Vagina (tissue), 2 donors: ENCODE results near the gene CBLL1. TPM values are rescaled to one million over a fixed set of nuclear protein-coding genes. Genes with fewer than 3 reads are reported as not detected.

Source experiments
- DNase-seq, 2 donors: peaks; one replicate each; pipeline ENCODE4 v3.0.0-alpha.2; 2017; ENCODE audit errors: extremely low spot score in 2 of 2
- H3K27ac ChIP-seq: fragments of 200-600 bp; sonication (generic); one replicate; pipeline ENCODE4 v1.5.1; 2019
- H3K27me3 ChIP-seq: fragments of 200-600 bp; sonication (generic); one replicate; pipeline ENCODE4 v1.5.1; 2019
- H3K36me3 ChIP-seq, 2 donors: fragments of 200-600 bp; sonication (generic); one replicate each; pipeline ENCODE4 v1.5.1; 2017 to 2019
- H3K4me1 ChIP-seq: fragments of 200-600 bp; sonication (generic); one replicate; pipeline ENCODE4 v1.5.1; 2019
- H3K4me3 ChIP-seq, 2 donors: fragments of 200-600 bp; sonication (generic); 1 replicate in 1 of 2; 2 replicates in 1 of 2; pipeline ENCODE4 v1.5.1; 2016 to 2019
- H3K9me3 ChIP-seq: fragments of 200-600 bp; sonication (generic); one replicate; pipeline ENCODE4 v1.5.1; 2019
- CTCF ChIP-seq, 3 experiments: fragments of 450-650 bp in 2 of 3; fragments of 200-600 bp in 1 of 3; sonication (generic) in 1 of 3; IDR thresholded peaks; one replicate each; pipeline ENCODE4 v1.5.1; 2017 to 2019; ENCODE audit warnings: antibody characterized with exemption in 3 of 3, mild to moderate bottlenecking in 2 of 3, moderate library complexity in 2 of 3
- POLR2A ChIP-seq, 2 donors: fragments of 450-650 bp; IDR thresholded peaks; one replicate each; pipeline ENCODE4 v1.6.1; 2017; ENCODE audit warnings: antibody characterized with exemption in 2 of 2, mild to moderate bottlenecking in 2 of 2, moderate library complexity in 2 of 2
- POLR2AphosphoS5 ChIP-seq, 2 donors: sonication (generic); formaldehyde crosslinking; IDR thresholded peaks; one replicate each; pipeline ENCODE4 v1.9.0; 2017; ENCODE audit warnings: antibody characterized with exemption in 2 of 2, mild to moderate bottlenecking in 2 of 2, low read depth in 1 of 2; ENCODE audit not compliant: insufficient read depth in 1 of 2
- intact Hi-C: fragments of 100-400 bp; cut with DNase I; formaldehyde crosslinking; loops from one replicate; pipeline ENCODE4 v1.15.1; 2023
- total RNA-seq: library from RNA; depleted of rRNA; stranded (reverse); fragments of >200 nt; gene quantifications from one replicate; pipeline ENCODE4 v1.2.3, GENCODE V29; 2016

CBLL1 gene
- 24.1 TPM for total RNA-seq

- DNase-seq: peak in 1 of 2 donors; percentile 96
- H3K9me3 ChIP-seq: no peaks in the 10 kb centered on the region
- peak within 1 kb of the TSS; percentile 91 for H3K27ac ChIP-seq
- H3K4me3 ChIP-seq: peak within 1 kb of the TSS; percentile 72 to 94
- no peaks in the 10 kb centered on the region for H3K27me3 ChIP-seq
- intact Hi-C loops: no loop called here
- TF ChIP-seq CTCF (IDR thresholded peaks at IDR 0.05) (peak; percentile 27 to 66 (median 63)), POLR2AphosphoS5 (IDR thresholded peaks at IDR 0.05; ENCODE audit: insufficient read depth in 1 of 2, low read depth in 1 of 2) (peak; percentile 90 to 97), POLR2A (IDR thresholded peaks at IDR 0.05) (peak in 1 of 2 donors; percentile 28)
- peaks cover 47% of the 10 kb centered on the region for H3K4me1 ChIP-seq
- peaks cover 0 to 2% of the 10 kb centered on the region in 2 donors for H3K36me3 ChIP-seq
Observed at GRCh38 chr7:107743567-107744344, at the start of gene CBLL1. CBLL1 (plus strand) TSS chr7:107744142; CDS start chr7:107744164, 22 bp downstream.

- no peak overlapping the region for H3K27ac ChIP-seq
Observed at GRCh38 chr7:107694386-107694785, 49.6 kb upstream of the CBLL1 start.

GRCh38 chr7:107696330-107696946, 47.5 kb upstream of the CBLL1 start:
- intact Hi-C loops: no loop called here
- peak overlapping the region; percentile 30 for H3K27ac ChIP-seq
- no peak for DNase-seq

More at GRCh38 chr7:107694386-107694785, 49.6 kb upstream of the CBLL1 start:
- Histone ChIP-seq H3K27me3 (no peaks in the 10 kb centered on the region), H3K4me1 (peaks cover 5% of the 10 kb centered on the region), H3K36me3 (no peaks in the 10 kb centered on the region), H3K4me3 (no peak overlapping the region), H3K9me3 (no peaks in the 10 kb centered on the region)
- TF ChIP-seq CTCF (IDR thresholded peaks at IDR 0.05): no peak
- no peak for TF ChIP-seq POLR2A (IDR thresholded peaks at IDR 0.05)
- TF ChIP-seq POLR2AphosphoS5 (IDR thresholded peaks at IDR 0.05; ENCODE audit: insufficient read depth in 1 of 2, low read depth in 1 of 2): no peak
- intact Hi-C loops: no loop called here
- DNase-seq: no peak

GRCh38 chr7:107697321-107698049, 46.5 kb upstream of the CBLL1 start:
- intact Hi-C loops: no loop called here
- Histone ChIP-seq H3K9me3 (no peaks in the 10 kb centered on the region), H3K27ac (peak overlapping the region; percentile 30), H3K4me1 (peaks cover 5% of the 10 kb centered on the region), H3K4me3 (no peak overlapping the region), H3K36me3 (no peaks in the 10 kb centered on the region), H3K27me3 (no peaks in the 10 kb centered on the region)
- no peak for TF ChIP-seq POLR2AphosphoS5 (IDR thresholded peaks at IDR 0.05; ENCODE audit: insufficient read depth in 1 of 2, low read depth in 1 of 2)
- no peak for DNase-seq

More at GRCh38 chr7:107696330-107696946, 47.5 kb upstream of the CBLL1 start:
- no peak overlapping the region for H3K4me3 ChIP-seq
- no peaks in the 10 kb centered on the region for H3K27me3 ChIP-seq
- no peaks in the 10 kb centered on the region for H3K36me3 ChIP-seq
- peaks cover 5% of the 10 kb centered on the region for H3K4me1 ChIP-seq
- no peak for TF ChIP-seq POLR2A (IDR thresholded peaks at IDR 0.05)
- no peak for TF ChIP-seq POLR2AphosphoS5 (IDR thresholded peaks at IDR 0.05; ENCODE audit: insufficient read depth in 1 of 2, low read depth in 1 of 2)
- no peak for TF ChIP-seq CTCF (IDR thresholded peaks at IDR 0.05)
- no peaks in the 10 kb centered on the region for H3K9me3 ChIP-seq

GRCh38 chr7:107700570-107700969, 43.4 kb upstream of the CBLL1 start:
- Histone ChIP-seq H3K36me3 (no peaks in the 10 kb centered on the region), H3K27me3 (no peaks in the 10 kb centered on the region), H3K4me1 (no peaks in the 10 kb centered on the region), H3K9me3 (no peaks in the 10 kb centered on the region), H3K4me3 (no peak overlapping the region), H3K27ac (no peak overlapping the region)
- intact Hi-C loops: no loop called here
- DNase-seq: no peak
- no peak for TF ChIP-seq POLR2AphosphoS5 (IDR thresholded peaks at IDR 0.05; ENCODE audit: insufficient read depth in 1 of 2, low read depth in 1 of 2)
- TF ChIP-seq POLR2A (IDR thresholded peaks at IDR 0.05): no peak
- TF ChIP-seq CTCF (IDR thresholded peaks at IDR 0.05): no peak
